T-helper 2 cell (primary cell): ENCODE measurements around the gene COG5.

ENCODE experiments used
- DNase-seq, 5 experiments: peaks; one replicate each; pipeline versions ENCODE4 v3.0.0 to v3.0.0-alpha.2; 2012 to 2022

COG5 gene

DNA sequence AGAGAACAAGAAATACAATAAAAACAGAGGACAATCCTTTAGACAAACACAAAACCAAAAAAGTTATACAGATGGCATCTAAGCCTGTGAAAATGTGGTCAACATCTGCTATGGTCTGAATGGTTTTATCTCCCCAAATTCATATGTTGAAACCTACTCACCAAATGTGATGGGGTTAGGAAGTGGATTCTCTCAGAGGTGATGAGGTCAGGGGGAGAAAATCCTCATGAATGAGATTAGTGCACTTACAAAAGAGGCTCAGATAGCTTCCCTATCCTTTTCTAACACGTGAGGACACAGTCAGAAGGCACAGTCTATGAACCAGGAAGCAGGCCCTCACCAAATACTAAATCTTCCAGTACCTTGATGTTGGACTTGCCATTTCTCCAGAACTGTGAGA lies 241.7 kb downstream of the COG5 start:
- DNase-seq, result no peak

DNA sequence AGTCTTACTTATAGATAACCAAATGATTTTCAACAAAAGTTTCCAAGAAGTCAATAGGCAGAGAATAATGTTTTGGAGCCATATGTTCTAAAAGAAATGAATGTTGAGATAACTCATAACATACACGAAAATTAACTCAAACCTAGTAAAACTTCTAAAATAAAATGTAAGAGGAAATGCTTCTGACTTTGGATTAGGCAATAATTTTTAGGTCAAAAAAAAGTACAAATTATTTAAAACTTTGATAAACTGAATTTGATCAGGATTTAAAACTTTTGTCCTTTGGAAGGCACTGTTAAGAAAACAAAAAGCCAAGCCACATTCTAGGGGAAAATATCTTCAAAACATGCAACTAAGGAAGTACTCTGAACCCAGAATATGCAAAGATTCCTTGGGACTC lies 242.1 kb downstream of the COG5 start:
- DNase-seq, result no peak

DNA sequence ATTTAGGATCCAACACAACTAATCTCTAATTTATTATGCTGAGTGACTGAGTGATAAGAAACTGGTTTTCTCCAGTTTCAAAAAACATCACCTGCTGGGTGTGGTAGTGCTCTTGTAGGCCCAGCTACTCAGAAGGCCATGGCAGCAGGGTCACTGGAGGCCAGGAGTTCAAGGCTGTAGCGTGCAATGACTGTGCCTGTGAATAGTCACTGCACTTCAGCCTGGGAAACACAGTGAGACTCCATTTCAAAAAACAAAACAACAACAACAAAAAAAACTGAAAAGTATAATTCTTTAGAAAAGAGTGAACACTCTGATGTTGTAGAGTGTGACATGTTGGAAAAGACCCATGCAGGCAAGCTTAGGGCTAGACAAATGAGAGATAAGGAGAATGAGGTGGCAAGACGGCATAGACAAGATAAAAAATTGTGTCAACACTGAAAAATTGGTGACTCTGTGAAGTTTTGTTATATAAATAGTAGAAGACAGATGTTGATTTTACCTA lies 243.9 kb downstream of the COG5 start:
- no peak for DNase-seq

DNA sequence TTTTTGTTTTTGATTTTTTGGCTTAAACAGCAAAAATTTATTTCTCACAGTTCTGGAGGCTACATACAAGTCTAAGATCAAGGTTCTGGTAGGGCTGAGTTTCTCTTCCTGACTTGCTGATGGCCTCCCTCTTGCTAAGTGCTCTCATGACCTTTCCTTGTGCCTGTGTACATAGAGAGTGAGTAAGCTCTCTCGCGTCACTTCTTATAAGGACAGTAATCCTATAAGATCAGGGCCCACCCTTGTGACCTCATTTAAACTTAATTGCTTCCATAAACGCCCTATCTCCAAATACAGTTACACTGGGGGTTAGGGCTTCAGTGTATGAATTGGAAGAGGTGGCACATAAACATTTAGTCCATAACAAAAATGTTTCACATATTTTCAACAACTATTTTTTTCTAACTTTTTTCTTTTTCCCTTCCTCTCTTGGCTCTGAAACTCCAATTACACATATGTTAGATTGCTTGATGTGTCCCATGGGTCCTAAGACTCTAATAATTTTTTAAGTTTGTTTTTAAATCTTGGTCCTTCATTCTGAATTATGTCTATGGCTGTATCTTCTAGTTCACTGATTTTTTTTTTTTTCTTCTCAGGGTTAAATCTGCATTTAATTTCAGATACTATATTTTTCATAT lies 245.1 kb downstream of the COG5 start:
- no peak for DNase-seq

DNA sequence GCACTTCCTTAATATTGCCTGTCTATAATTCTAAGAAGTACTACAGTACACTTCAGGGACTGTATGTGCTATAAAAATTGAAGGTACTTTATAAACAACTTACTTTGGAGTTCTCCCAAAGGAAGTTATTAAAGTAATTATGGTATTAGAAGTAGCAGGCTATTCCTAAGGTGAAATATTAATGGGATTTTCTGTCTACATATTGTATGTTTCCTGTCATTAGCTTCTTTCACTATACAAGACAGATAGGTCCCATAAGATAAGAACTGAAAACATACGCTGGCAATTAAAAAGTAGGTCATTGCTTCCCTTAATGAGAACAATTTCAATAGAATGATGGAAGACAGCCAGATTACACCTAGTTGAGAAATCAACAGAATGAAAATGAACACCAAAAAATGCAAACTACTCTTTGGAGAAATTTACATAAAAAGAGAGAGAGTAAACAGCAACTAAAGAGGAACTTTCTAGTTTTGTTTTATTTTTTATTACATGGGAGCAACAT lies 248.0 kb downstream of the COG5 start:
- no peak for DNase-seq

DNA sequence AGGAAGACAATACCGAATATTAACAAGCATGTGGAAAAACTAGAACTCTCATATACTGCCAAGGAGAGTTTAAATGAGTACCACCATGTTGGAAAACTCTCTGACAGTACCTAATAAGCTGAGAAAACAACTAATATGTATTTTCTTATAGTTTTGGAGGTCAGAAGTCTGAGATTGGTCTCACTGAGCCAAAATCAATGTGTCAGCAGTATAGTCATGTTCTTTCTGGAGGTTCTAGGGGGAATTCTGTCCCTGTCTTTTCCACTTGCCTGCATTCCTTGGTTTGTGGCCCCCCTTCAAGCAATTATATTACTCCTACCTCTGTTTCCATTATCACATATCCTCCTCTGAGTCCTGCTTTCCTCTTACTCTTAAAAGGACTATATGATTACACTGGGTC lies 250.4 kb downstream of the COG5 start:
- DNase-seq, result no peak

DNA sequence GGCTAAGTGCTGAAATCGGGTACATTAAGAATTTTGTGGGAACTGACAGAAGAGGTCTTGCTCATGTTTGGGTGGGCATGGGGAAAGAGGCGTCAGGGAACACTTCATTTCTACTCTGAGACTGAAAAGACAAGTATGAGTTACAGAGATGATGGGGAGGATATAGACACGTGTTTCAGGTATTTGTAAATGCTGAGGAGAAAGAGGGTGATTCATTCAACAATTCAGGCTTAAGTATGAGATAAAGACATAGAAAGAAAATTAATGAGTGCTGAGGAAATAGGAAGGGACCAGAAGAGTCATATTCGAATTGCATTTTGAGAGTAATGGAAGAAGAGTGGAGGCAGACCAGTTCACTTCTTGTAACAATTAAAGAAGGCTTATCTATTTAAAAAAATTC lies 251.3 kb downstream of the COG5 start:
- no peak for DNase-seq

DNA sequence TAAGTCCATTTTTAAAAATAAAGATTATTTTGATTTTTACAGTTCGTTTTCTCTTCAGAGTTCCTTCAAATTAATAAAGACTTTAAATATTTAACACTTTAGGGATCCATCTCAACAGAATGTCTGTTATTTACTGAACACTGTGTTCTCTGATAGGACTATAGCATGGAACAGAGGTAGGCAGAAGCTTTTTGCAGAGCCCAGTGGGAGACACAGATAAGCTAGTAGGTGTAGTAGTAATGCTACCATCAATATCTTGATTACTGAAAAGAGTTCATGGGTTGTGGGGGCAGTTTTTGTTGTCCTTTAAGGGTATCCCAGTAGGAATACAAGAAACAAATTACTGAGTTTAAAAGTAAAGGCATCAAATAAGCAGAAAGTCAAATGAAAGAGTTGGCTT lies 254.4 kb downstream of the COG5 start:
- no peak for DNase-seq

DNA sequence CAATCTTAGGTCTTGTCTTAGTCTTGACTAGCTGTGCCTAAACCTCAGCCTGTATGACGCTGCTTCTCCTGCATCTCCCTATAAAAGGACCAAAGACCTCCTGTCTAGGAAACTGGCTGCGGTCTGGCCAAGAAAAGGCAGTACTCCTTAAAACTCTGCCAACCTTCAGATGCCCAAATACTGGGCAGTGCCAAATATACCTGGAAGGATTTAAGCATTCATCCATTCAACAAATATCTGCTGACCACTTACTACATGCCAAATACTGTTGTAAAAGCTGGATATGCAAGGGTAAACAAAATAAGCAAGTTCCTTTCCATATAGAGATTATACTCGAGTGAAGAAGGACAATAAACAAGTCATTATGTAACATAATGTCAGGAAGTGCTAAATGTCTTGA lies 259.1 kb downstream of the COG5 start:
- DNase-seq, result no peak

DNA sequence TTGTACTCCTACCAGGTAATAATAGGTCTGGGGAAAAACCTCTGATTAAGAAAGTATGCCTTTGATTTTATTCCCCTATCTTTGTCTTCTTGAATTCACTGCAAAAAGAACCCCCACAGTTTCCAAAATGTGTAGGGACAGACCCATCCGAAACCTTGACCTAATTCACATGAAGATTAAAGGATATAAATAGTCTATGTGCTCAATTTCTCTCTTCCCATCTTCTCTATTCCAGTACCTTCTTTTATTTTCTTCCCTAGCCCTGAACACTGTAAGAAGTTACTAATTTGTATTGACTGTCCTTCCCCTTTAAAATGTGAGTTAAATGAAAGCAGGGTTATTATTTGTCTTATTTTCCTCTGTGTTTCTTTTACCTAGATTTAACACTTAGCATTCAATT lies 259.7 kb downstream of the COG5 start:
- DNase-seq, result no peak

DNA sequence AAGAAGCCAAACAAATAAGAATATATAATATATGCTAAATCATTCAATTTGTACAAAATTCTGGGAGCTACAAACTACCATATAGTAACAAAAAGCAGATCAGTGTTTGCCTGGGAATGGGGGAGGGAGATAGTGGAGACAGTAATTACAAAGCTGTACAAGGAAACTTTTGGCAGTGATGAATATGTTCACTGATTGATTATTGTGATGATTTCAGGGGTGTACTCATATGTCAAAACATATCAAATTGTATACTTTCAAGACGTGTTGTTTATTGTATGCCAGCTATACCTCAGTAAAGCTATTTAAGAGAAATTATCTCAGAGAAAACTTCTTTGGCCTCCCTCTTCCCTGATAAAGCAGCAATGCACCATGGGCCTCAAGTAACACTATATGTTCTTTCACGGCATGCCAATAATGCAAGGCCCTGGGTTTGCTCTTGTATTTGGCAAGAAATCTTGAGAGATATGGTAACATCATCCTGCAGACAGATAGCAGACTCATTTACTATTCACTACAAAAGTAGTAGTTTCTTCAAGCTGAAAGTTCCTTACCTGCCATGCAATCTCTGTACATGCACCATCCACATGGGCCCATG lies 261.4 kb downstream of the COG5 start:
- no peak for DNase-seq

DNA sequence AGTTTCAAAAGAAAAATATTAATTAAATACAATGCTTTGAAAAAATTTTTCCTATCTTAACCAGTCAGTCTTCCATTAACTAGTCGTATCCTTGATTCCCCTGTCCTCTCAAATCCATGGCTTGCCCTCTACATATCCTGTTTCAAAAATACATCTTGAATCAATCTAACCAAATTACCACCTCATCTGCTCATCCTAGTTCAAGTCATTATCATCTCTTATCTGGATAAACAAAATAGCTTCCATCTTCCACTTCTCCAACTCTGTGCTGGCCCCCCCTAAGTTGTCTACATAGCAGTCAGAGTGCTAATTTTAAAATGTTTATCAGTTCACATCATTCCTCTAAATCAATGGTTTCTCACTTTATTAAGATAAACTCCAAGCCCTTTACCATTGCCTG lies 269.5 kb downstream of the COG5 start:
- no peak for DNase-seq

DNA sequence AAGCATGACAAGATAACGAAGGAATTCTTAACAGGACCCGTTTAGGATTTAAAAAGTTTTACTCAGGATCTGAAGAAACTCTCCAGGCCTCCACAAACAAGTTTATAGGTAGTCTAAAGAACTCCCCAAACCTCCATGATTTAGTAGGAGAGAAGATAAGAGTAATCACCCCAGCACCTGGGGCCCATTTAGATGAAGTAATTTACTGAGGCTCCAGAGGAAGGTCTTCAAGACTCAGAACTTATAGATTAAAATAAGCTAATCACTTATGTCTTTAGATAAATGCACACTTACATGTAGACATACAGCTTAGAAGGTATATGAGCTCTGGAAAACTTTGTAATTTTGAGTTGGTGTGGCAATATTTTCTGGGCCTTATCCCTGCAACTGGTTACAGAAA lies 271.1 kb downstream of the COG5 start:
- no peak for DNase-seq

DNA sequence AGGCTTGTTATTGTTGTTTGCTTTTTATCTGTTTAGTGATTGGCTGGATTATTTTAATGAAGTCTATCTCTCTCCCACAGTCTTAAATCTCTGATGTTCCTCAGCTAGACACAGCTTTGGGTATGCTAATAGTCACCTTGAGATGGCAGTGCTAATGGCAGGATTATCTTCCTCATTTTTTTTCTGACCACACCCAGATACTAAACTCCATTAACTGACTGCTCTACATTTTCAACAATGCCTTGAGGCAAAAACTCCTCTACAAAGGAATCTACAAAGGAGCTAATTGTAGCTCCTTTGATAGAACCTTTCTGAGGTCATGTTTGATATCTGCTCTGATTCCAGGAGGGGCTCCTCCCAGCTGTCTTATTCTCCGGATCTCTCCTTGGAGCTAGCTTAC lies 272.3 kb downstream of the COG5 start:
- no peak for DNase-seq

DNA sequence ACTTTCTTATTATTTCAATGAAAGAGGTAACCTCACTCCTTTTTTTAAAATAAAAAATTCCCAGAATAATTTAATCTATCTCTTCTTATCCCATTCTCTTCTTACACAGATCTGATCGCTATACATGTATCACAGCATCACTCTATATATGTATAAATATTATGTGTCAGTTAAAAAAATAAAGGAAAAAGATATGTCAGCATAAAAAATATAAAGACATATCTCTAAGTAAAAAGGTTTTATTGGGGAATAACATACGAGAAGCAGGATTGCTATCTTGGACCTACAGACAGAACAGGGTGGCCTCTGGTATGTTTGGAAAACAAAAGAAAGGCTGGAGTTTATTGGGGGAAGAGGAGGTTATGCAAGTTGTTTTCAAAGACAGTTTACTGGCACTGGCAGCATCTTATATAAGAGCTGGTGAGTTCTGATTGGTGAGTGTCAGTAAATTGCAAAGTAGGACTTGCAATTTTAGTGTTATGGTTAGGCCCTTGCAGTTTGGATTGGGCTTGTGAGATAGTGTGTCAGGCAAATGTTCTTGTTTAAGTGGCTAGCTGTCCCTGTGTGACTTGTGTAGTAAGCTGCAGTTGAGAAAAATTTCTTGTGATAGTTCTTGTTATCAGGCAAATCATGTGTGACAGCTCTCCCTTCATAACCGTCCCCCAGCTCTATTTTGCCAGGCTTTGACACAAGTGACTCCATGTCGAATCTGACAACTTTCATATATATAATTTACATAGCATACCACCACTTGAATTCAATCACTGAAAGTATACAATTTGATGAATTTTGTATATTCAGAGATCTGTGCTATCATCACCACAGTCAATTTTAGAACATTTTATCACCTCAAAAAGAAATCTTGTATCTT lies 276.7 kb downstream of the COG5 start:
- no peak for DNase-seq

DNA sequence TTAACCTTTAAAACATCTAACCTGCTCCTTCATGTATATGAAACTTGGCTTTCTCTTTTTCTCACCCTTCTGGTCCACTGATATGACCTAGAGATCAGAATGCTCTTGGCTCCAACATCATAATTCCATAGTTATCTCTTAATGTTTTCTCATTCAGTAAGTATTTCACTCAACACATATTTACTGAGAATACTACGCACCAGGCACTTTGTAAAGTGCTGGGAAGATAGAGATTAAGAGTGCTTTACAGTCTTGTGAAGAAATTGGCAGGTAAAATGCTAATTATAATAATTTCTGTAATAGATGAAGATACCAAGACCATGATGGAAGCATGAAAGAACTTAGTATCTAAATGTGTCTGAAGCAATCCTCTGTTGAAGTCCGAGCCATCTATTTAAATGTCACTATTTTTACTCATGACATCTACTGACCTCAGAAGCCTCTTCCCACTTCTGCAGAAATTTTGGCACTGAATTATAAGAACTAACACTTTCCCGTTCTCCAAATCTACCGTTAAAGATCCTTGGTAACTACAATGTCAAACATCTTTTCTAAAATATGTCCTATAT lies 278.7 kb downstream of the COG5 start:
- no peak for DNase-seq

DNA sequence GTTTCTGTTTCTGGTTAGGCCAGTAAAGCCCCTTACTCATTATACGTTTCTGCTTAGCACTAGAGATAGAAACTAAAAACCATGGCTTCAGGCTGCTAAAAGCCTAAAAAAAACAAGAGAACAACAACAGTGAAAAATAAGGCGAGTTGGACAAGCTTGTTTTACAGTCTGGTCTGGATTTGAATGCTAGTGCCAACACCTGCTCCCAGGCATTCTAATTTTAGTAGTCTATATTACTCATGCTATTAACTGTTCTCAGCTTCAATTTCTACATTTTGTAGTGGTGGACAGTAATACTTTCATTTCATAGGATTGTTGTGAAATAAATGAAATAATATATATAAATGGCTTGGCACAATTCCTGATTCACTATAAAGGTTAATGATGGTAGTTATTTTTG lies 286.4 kb downstream of the COG5 start:
- no peak for DNase-seq

DNA sequence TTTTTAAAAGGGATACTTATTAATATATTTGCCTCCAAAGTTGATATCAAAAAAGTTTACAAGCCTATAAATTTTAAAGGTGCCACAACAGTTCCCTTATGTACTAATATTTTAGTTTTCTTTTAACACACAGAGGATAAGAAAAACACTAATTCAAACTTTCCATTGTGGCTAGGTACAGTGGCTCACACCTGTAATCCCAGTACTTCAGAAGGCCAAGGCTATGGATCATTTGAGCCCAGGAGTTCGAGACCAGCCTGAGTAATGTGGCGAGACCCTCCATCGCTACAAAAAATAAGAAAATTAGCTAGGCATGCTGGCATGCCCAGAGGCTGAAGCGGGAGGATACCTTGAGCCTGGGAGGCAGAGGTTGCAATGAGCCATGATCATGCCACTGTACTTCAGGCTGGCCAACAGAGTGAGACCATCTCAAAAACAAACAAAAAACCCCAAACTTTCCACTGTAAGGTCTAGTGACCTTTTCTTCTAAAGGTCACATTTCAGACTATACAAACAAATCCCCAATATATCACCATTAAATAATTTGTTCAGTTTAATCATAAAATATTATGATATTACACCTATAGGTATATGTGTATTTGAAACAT lies 287.4 kb downstream of the COG5 start:
- no peak for DNase-seq

DNA sequence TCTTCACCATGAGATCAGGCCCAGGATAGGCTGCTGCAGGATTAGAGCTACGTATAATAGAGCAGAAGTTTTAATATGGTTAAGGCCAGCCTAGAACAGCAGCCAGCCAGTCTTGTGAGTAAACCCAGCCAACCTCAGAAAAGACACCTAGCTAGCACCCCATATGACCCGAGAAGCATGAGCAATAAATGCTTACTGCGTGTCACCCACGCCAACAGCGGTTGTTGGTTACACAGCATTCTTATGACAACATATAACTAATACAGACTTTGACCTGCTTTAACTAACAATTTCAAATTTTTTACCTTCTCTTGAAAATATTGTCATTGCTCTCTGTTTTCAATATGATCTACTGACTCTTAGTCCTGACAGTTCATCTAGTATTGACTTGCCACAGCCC lies 289.2 kb downstream of the COG5 start:
- no peak for DNase-seq

DNA sequence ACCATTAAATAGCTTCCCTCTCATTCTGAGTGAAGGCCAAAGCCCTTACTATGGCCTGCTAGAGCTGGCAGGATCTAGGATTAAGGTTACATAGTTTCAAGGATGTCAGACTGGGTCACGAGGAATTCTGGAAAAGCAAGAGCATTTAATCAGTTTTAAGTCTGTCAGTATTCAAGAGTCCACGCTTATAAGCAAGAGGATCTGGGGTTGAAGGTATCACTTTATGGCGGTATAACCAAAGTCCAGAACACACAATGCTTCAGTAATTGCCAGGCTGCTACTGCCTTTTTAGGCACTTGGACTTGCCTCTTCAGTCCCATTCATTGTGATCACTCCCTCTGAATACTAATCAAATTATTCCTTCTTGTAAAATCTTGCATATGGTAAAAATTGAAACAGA lies 293.9 kb downstream of the COG5 start:
- DNase-seq, result no peak

DNA sequence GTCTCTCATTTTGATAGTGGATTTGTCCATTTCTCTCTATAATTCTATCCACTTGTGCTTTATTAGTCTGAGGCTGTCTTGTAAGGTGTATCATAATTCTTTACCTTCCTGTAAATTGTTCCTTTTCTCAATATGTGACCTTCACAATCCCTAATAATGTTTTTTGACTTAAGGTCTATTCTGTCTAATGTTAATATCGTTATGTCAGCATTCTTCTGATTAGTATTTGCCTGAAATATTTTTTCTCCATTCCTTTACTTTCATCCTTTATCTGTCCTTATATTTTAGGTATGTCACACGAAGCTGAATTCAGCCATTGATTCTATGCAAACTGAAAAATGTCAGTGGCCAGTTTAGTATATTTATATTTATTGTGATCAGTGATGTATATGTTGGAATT lies 295.1 kb downstream of the COG5 start:
- no peak for DNase-seq

DNA sequence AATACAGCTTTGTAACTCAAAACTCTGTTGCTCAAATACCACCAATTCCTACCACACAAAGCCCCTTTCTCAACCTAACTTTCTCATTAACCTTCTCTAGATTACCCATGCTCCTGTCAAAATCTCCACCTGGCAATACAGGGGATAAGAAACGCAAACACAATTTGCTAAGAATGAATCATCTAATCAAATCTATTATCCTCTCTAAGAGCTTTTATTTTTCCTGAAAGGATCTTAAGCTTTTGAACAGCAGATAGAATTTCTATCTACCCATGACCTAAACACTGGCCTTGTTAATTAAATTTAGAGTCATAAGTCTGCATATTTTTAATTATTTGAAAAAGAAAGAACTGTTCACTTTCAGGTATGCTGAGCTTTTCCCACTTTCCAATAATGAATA lies 296.6 kb downstream of the COG5 start:
- no peak for DNase-seq

DNA sequence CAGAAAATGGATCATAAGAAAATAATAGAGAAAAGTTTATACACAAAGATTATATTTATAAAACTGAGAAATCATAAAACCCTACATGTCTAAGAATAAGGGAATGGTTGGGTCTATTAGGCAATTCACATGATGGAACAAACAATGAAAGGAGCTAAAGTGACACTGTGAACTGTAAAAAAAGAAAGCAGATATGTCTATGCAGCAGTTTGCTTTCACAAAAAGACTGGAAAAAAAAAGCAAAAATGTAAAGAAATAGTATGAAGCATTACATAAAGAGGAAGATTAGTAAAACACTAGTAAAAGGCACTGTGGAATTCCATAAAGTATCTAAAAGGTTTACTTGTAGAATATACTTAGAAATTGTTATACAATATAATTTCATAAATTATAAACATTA lies 299.0 kb downstream of the COG5 start:
- no peak for DNase-seq
